Measurements from ENCODE around the gene FPGS. TPM values are rescaled to one million over a fixed set of nuclear protein-coding genes. Genes with fewer than 3 reads are reported as not detected.

FPGS gene
- polyA plus RNA-seq, 2 of the 4 experiments (the other 2 are of a cell fraction) = 28.8 to 48.5 TPM

GRCh38 chr9:127847178-127847510 is 44.5 kb downstream of the FPGS start:
- peaks cover 18% of the 10 kb centered on the region for H3K9me3 ChIP-seq
- ATAC-seq (peak; percentile 27 to 40; a peak in 3 of 6 replicates), DNase-seq (ENCODE audit: low read depth in 1 of 2, low spot score in 1 of 2) (no peak), FAIRE-seq (no peak)
- ChIA-PET POLR2A (no interaction called here), CTCF (interaction anchor here (0.8 to 7.4 kb wide), 4 partner anchors 9 to 112 kb away, joined by 3 to 60 read pairs (median 4); partner anchors contain the start of gene TOR2A)
- H3K4me3 ChIP-seq = no peak overlapping the region
- no peaks in the 10 kb centered on the region for H3K4me1 ChIP-seq
- no peak for TF ChIP-seq BCL3 (IDR thresholded peaks at IDR 0.05)
- no peak for TF ChIP-seq RAD21 (conservative IDR thresholded peaks at IDR 0.05 in 1 of 2, IDR thresholded peaks at IDR 0.05 in 1 of 2)
- no peak for TF ChIP-seq POLR2AphosphoS2 (conservative IDR thresholded peaks at IDR 0.05; ENCODE audit: low read length)
- TF ChIP-seq REST (IDR thresholded peaks at IDR 0.05) = no peak
- no peak for TF ChIP-seq CHD4 (IDR thresholded peaks at IDR 0.05; ENCODE audit: borderline replicate concordance)
- no peak for TF ChIP-seq ZFP36 (IDR thresholded peaks at IDR 0.05; ENCODE audit: borderline replicate concordance, partially characterized antibody)
- TF ChIP-seq FOXS1 (CRISPR knock-in tag; IDR thresholded peaks at IDR 0.05) = no peak
- TF ChIP-seq EHMT2 (IDR thresholded peaks at IDR 0.05; ENCODE audit: low read depth) = no peak
- TF ChIP-seq ESRRA (IDR thresholded peaks at IDR 0.05; ENCODE audit: borderline replicate concordance, low read length) = no peak
- no peak for TF ChIP-seq HOXA7 (CRISPR knock-in tag; IDR thresholded peaks at IDR 0.05)
- TF ChIP-seq FOSL2 (IDR thresholded peaks at IDR 0.05) = no peak
- no peak for TF ChIP-seq FOSL2 (CRISPR knock-in tag; IDR thresholded peaks at IDR 0.05)
- no peak for TF ChIP-seq RARB (CRISPR knock-in tag; IDR thresholded peaks at IDR 0.05)
- no peak for TF ChIP-seq E2F6 (IDR thresholded peaks at IDR 0.05; ENCODE audit: borderline replicate concordance, low read depth)
- H3K27ac ChIP-seq = no peak overlapping the region
- H3K4me2 ChIP-seq = no peak overlapping the region
- 52% methylated on average over 6 of the region's 6 CpGs for WGBS (ENCODE audit: missing lambda C conversion rate)

- ChIA-PET CTCF (interaction anchor here (1.0 to 7.4 kb wide), 2 partner anchors 21 to 113 kb away, joined by 3 to 60 read pairs; partner anchors contain the start of gene TOR2A), POLR2A (no interaction called here)
- TF ChIP-seq FOXS1 (CRISPR knock-in tag; IDR thresholded peaks at IDR 0.05) = no peak
- TF ChIP-seq EHF (CRISPR knock-in tag; IDR thresholded peaks at IDR 0.05) = no peak
- no peak for TF ChIP-seq RNF2 (IDR thresholded peaks at IDR 0.05; ENCODE audit: borderline replicate concordance, low read depth)
- no peak for TF ChIP-seq FOSB (CRISPR knock-in tag; IDR thresholded peaks at IDR 0.05)
- no peak for TF ChIP-seq SMC3 (IDR thresholded peaks at IDR 0.05)
- no peak for TF ChIP-seq KDM1A (IDR thresholded peaks at IDR 0.05; ENCODE audit: low read depth)
Measured at GRCh38 chr9:127847833-127848755, 45.4 kb downstream of the FPGS start.

More at GRCh38 chr9:127847833-127848755, 45.4 kb downstream of the FPGS start:
- no peaks in the 10 kb centered on the region for H3K4me1 ChIP-seq
- H3K27ac ChIP-seq = no peak overlapping the region
- DNase-seq (ENCODE audit: low read depth in 1 of 2, low spot score in 1 of 2) (no peak), ATAC-seq (no peak), FAIRE-seq (no peak)
- no peak overlapping the region for H3K4me2 ChIP-seq
- peaks cover 18% of the 10 kb centered on the region for H3K9me3 ChIP-seq
- WGBS (ENCODE audit: missing lambda C conversion rate) = 66% methylated on average over 12 of the region's 12 CpGs
- no peak overlapping the region for H3K4me3 ChIP-seq

All from A549 (cell line).